HPDE6-E6E7 (cell line): ENCODE data around the gene PARD6B.
"Not testable (repeated sequence)": the region's sequence is repeated elsewhere in the genome, so short reads cannot be mapped to it uniquely, and the experiment has no call there.

Experiments used
- DNase-seq: peaks from one replicate; pipeline ENCODE4 v3.0.0; 2011; ENCODE audit warnings: missing footprints; ENCODE audit errors: extremely low spot score

Gene PARD6B

GRCh38 chr20:50703651-50704438, 27.5 kb upstream of the PARD6B start:
- DNase-seq: not testable (repeated sequence)

GRCh38 chr20:50704514-50704913, 26.9 kb upstream of the PARD6B start:
- DNase-seq: no peak

GRCh38 chr20:50704971-50705370, 26.4 kb upstream of the PARD6B start:
- DNase-seq: no peak

- no peak for DNase-seq
These were observed 22.3 kb upstream of the PARD6B start for GRCh38 chr20:50708845-50709635.

GRCh38 chr20:50709636-50709973, 21.8 kb upstream of the PARD6B start:
- no peak for DNase-seq

- no peak for DNase-seq
These were observed 20.8 kb upstream of the PARD6B start for GRCh38 chr20:50710492-50711063.

- no peak for DNase-seq
These were observed 20.1 kb upstream of the PARD6B start for GRCh38 chr20:50711113-50711825.

GRCh38 chr20:50712771-50713656, 18.4 kb upstream of the PARD6B start:
- DNase-seq: no peak

- no peak for DNase-seq
These were observed 17.7 kb upstream of the PARD6B start for GRCh38 chr20:50713657-50714101.

GRCh38 chr20:50714426-50714825, 17.0 kb upstream of the PARD6B start:
- not testable (repeated sequence) for DNase-seq

GRCh38 chr20:50715694-50716093, 15.7 kb upstream of the PARD6B start:
- no peak for DNase-seq

- DNase-seq: no peak
These were observed 14.9 kb upstream of the PARD6B start for GRCh38 chr20:50716518-50716917.

- no peak for DNase-seq
These were observed 14.1 kb upstream of the PARD6B start for GRCh38 chr20:50717312-50717711.

GRCh38 chr20:50717974-50718761, 13.2 kb upstream of the PARD6B start:
- DNase-seq: no peak

GRCh38 chr20:50719328-50719727, 12.1 kb upstream of the PARD6B start:
- no peak for DNase-seq

- no peak for DNase-seq
These were observed 11.4 kb upstream of the PARD6B start for GRCh38 chr20:50720026-50720425.

- DNase-seq: no peak
These were observed 10.8 kb upstream of the PARD6B start for GRCh38 chr20:50720582-50720981.

GRCh38 chr20:50721881-50722281, 9.5 kb upstream of the PARD6B start:
- DNase-seq: no peak

GRCh38 chr20:50722424-50723155, 8.8 kb upstream of the PARD6B start:
- no peak for DNase-seq

- no peak for DNase-seq
These were observed 7.7 kb upstream of the PARD6B start for GRCh38 chr20:50723672-50724071.
